Neural progenitor cell (in vitro differentiated cells): ENCODE results near the gene ADCY9.

Source experiments
- CTCF ChIP-seq: fragments of 200-600 bp; sonication (generic); IDR thresholded peaks from 2 replicates; pipeline ENCODE4 v1.5.1; 2017; ENCODE audit warnings: antibody characterized with exemption, mild to moderate bottlenecking
- EZH2phosphoT487 ChIP-seq: fragments of 200-600 bp; sonication (generic); IDR thresholded peaks from 2 replicates; pipeline ENCODE4 v1.6.1; 2017; ENCODE audit warnings: antibody characterized with exemption

- TF ChIP-seq CTCF (peak; percentile 78), EZH2phosphoT487 (no peak)
Observed at GRCh38 chr16:3983081-3983520, 133.1 kb downstream of the ADCY9 start.
